Central memory CD4-positive, alpha-beta T cell (primary cell): ENCODE data around the gene PLAAT2.
A peak's percentile ranks its signal among the peaks of the same experiment; 100 is the strongest.
"Not testable (repeated sequence)": the region's sequence is repeated elsewhere in the genome, so short reads cannot be mapped to it uniquely, and the experiment has no call there.

Experiments used
- DNase-seq: peaks from one replicate; pipeline ENCODE4 v3.0.0; 2022

PLAAT2 gene

GRCh38 chr11:63574856-63575602 is 11.8 kb upstream of the PLAAT2 start:
- no peak for DNase-seq

GRCh38 chr11:63573881-63574855 is 11.0 kb upstream of the PLAAT2 start:
- DNase-seq = peak; percentile 9

- DNase-seq = no peak
Measured at GRCh38 chr11:63572026-63572688, 9.0 kb upstream of the PLAAT2 start.

GRCh38 chr11:63569570-63569969 is 6.4 kb upstream of the PLAAT2 start:
- no peak for DNase-seq

GRCh38 chr11:63567044-63567840 is 4.1 kb upstream of the PLAAT2 start:
- DNase-seq = peak; percentile 88

GRCh38 chr11:63564784-63565350 is 1.7 kb upstream of the PLAAT2 start:
- DNase-seq = no peak

GRCh38 chr11:63564056-63564774 is 1.0 kb upstream of the PLAAT2 start:
- no peak for DNase-seq

GRCh38 chr11:63560506-63561180 is 2.5 kb downstream of the PLAAT2 start:
- peak; percentile 10 for DNase-seq

- no peak for DNase-seq
Measured at GRCh38 chr11:63558459-63559157, 4.6 kb downstream of the PLAAT2 start.

GRCh38 chr11:63557570-63557969 is 5.6 kb downstream of the PLAAT2 start:
- DNase-seq = no peak

GRCh38 chr11:63556404-63557013 is 6.7 kb downstream of the PLAAT2 start:
- DNase-seq = no peak

- DNase-seq = no peak
Measured at GRCh38 chr11:63554877-63555223, 8.3 kb downstream of the PLAAT2 start.

GRCh38 chr11:63553759-63554158 is 9.4 kb downstream of the PLAAT2 start:
- peak; percentile 43 for DNase-seq

GRCh38 chr11:63552921-63553320 is 10.3 kb downstream of the PLAAT2 start:
- DNase-seq = no peak

GRCh38 chr11:63551889-63552266 is 11.3 kb downstream of the PLAAT2 start:
- no peak for DNase-seq

- DNase-seq = no peak
Measured at GRCh38 chr11:63551091-63551888, 11.9 kb downstream of the PLAAT2 start.

- DNase-seq = not testable (repeated sequence)
Measured at GRCh38 chr11:63550156-63550700, 13.0 kb downstream of the PLAAT2 start.

- no peak for DNase-seq
Measured at GRCh38 chr11:63549411-63549810, 13.8 kb downstream of the PLAAT2 start.

- DNase-seq = no peak
Measured at GRCh38 chr11:63548178-63548577, 15.0 kb downstream of the PLAAT2 start.
